Chondrocyte (in vitro differentiated cells): ENCODE measurements around the gene SPATA25. TPM values are rescaled to one million over a fixed set of nuclear protein-coding genes. Genes with fewer than 3 reads are reported as not detected.

Experiments
- DNase-seq: peaks from one replicate; pipeline ENCODE4 v3.0.0; 2021; ENCODE audit warnings: mixed read lengths, low spot score
- H3K27ac Mint-ChIP-seq: one replicate; pipeline ENCODE4 v1.8.0; 2021; ENCODE audit warnings: mild to moderate bottlenecking, moderate library complexity, mixed read lengths; ENCODE audit not compliant: unreplicated experiment
- H3K27me3 Mint-ChIP-seq: 2 replicates; pipeline ENCODE4 v1.8.0; 2021; ENCODE audit warnings: low read depth, mixed read lengths
- H3K36me3 Mint-ChIP-seq: 2 replicates; pipeline ENCODE4 v1.8.0; 2021; ENCODE audit warnings: low read depth, mixed read lengths
- H3K4me1 Mint-ChIP-seq: 2 replicates; pipeline ENCODE4 v1.8.0; 2021; ENCODE audit warnings: low read depth, mild to moderate bottlenecking, mixed read lengths
- H3K4me3 Mint-ChIP-seq: one replicate; pipeline ENCODE4 v1.8.0; 2021; ENCODE audit warnings: mild to moderate bottlenecking, moderate library complexity, mixed read lengths; ENCODE audit not compliant: unreplicated experiment
- H3K9me3 Mint-ChIP-seq: 2 replicates; pipeline ENCODE4 v1.8.0; 2021; ENCODE audit warnings: low read depth, mixed read lengths
- total RNA-seq: library from RNA; stranded (reverse); gene quantifications from 3 replicates; pipeline ENCODE4 v1.2.1, GENCODE V29; 2021
- TF ChIP-seq, protein P1 (sequence below): fragments of 200-600 bp; sonication (generic); IDR thresholded peaks from 2 replicates; pipeline ENCODE4 v1.5.0; 2021; ENCODE audit warnings: antibody characterized with exemption, mild to moderate bottlenecking, moderate library complexity

SPATA25 gene
- total RNA-seq, 1 donor from 2014 or later: 1.2 TPM

DNA sequence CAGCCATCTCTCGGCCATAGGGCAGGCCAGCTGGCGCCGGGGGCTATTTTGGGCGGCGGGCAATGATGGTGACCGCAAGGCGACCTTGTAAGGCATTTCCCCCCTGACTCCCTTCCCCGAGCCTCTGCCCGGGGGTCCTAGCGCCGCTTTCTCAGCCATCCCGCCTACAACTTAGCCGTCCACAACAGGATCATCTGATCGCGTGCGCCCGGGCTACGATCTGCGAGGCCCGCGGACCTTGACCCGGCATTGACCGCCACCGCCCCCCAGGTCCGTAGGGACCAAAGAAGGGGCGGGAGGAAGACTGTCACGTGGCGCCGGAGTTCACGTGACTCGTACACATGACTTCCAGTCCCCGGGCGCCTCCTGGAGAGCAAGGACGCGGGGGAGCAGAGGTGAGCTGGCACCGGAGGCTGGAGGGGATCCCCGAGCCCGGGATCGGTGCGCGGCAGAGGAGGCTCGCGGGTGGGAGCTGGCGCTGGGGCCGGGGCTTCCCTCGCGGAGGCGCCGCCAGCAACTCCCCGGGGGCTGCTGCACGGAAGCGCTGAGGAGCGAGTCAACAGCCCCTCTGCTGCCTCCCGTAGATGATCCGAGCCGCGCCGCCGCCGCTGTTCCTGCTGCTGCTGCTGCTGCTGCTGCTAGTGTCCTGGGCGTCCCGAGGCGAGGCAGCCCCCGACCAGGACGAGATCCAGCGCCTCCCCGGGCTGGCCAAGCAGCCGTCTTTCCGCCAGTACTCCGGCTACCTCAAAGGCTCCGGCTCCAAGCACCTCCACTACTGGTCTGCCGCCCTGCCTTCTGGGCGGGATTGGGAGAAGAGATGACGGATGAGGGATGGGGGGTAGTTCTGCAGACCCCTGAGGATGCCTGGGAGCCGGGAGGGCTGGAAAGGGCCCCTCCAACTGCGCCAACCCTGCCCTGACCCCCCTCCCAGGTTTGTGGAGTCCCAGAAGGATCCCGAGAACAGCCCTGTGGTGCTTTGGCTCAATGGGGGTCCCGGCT is 3.9 kb upstream of the SPATA25 start, which contains the start of the genes CTSA and NEURL2:
CTSA (plus strand) TSS at position 351 of the 999 bp plus-strand sequence; CDS start at position 585, 234 bp downstream.
NEURL2 (minus strand) TSS at position 224 of the 999 bp plus-strand sequence; CDS start at position 7, 217 bp downstream.
- peaks cover 20% of the 10 kb centered on the region for H3K4me1 Mint-ChIP-seq
- H3K27ac Mint-ChIP-seq: peak within 1 kb of the TSS; percentile 94
- no peaks in the 10 kb centered on the region for H3K9me3 Mint-ChIP-seq
- peaks cover 3% of the 10 kb centered on the region for H3K36me3 Mint-ChIP-seq
- peak within 1 kb of the TSS; percentile 91 for H3K4me3 Mint-ChIP-seq
- TF ChIP-seq, protein P1, sequence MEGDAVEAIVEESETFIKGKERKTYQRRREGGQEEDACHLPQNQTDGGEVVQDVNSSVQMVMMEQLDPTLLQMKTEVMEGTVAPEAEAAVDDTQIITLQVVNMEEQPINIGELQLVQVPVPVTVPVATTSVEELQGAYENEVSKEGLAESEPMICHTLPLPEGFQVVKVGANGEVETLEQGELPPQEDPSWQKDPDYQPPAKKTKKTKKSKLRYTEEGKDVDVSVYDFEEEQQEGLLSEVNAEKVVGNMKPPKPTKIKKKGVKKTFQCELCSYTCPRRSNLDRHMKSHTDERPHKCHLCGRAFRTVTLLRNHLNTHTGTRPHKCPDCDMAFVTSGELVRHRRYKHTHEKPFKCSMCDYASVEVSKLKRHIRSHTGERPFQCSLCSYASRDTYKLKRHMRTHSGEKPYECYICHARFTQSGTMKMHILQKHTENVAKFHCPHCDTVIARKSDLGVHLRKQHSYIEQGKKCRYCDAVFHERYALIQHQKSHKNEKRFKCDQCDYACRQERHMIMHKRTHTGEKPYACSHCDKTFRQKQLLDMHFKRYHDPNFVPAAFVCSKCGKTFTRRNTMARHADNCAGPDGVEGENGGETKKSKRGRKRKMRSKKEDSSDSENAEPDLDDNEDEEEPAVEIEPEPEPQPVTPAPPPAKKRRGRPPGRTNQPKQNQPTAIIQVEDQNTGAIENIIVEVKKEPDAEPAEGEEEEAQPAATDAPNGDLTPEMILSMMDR: peak; percentile 25
- peak; percentile 96 for DNase-seq
- H3K27me3 Mint-ChIP-seq: no peaks in the 10 kb centered on the region

DNA sequence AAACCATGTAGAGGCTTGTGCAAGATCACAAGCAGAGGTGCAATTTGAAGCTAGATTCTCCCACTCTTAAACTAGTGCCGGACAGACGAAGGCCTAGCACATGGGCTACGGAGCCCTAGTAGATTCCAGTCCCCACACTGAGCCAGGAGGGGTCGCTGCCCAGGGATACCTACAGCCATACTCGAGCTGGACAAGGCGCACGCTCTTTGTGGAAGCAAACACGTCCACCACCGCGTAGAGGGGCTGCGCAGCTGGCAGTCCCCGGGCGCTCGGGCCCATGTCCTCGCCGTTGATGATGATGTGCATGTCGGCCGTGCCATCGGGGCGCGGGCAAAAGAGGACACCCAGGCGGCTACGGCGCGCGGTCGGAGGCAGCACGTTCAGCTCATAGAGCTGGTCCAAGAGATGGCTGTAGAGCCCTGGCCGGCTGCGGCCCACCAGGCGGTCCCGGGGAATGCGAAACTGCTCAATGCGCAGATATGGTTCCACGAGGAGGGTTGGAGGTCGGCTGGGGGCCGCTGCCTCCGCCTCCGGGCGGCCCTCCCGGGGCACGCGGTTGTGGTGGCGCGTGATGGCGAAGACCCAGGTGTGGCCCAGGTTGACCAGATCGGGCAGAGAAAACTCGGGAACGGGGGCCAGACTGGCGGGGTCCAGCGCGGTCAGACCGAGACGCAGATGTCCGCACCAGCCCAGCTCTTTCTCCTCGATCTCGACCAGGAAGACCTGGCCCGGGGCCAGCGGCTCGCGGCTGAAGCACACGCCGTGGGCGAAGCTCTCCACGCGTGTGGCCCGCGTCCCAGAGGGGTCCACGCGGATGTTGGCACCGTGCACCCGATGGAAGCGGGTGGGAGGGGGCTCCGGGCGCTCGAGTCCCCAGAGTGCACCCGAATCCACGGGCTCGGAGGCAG is 2.9 kb upstream of the SPATA25 start:
- H3K36me3 Mint-ChIP-seq: peaks cover 3% of the 10 kb centered on the region
- peaks cover 21% of the 10 kb centered on the region for H3K4me1 Mint-ChIP-seq
- no peaks in the 10 kb centered on the region for H3K9me3 Mint-ChIP-seq
- H3K27ac Mint-ChIP-seq: peak overlapping the region; percentile 94
- peak overlapping the region; percentile 91 for H3K4me3 Mint-ChIP-seq
- TF ChIP-seq, protein P1: peak; percentile 89
- DNase-seq: peak; percentile 94
- H3K27me3 Mint-ChIP-seq: no peaks in the 10 kb centered on the region

DNA sequence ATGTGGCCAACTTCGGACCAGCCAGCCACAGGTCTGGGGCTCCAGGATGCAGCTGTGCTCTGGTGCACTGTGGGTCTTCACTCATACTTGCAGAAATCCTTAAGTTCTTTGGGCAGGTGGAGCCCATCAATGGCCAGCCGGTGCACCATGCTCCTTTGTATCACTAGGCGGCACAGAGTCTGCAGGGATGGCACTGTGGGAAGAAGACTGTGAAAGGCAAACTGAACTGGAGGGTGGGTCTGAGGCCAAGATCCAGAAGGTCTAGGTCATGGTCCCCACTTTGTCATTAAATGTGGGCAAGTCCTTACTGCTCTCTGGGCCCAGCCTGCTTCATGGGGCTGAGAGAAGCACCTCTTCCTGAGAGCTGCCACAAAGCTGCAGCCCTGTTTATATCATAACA is 1.3 kb upstream of the SPATA25 start:
- Mint-ChIP-seq H3K4me3 (no peak overlapping the region), H3K9me3 (no peaks in the 10 kb centered on the region), H3K36me3 (no peaks in the 10 kb centered on the region), H3K4me1 (peaks cover 26% of the 10 kb centered on the region), H3K27ac (no peak overlapping the region), H3K27me3 (no peaks in the 10 kb centered on the region)
- DNase-seq: no peak
- TF ChIP-seq, protein P1: no peak

DNA sequence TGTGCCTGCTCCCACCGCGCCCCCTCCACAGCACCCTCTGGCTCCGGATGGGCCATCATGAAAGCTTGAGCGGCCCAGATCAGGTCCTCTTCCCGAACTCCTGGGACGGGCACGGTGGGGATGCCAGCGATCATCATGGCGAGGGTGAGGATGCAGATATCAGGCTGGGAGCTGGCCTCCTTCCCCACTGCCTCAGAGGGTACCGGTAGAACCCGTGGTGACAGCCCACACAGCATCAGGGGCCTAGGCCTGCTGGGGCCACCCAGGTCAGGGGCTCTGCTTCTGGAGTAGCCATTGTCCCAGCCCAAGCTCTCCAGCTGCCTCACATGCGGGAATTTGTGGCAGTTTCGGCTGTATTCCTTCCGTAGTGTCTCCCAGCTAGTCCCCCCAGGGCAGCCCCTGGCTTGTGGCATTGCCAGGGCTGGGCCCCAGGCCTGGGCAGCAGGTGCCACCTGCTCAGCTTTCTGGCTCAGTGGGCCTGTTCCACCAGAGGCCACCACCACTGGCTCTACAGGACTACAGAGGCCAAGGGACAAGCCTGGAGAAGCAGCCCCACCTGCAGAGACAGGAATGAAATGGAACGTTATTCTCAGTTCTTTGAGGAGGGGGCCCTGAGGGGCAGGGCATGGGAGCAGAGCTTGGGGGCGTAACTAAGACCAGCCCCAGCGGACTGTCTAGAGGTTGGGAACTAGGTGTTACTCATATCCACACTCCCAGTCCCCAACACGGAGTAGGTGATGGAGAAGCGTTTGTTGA is 654 bp downstream of the SPATA25 start:
- no peaks in the 10 kb centered on the region for H3K27me3 Mint-ChIP-seq
- no peak for DNase-seq
- peaks cover 6% of the 10 kb centered on the region for H3K36me3 Mint-ChIP-seq
- TF ChIP-seq, protein P1: no peak
- no peak overlapping the region for H3K27ac Mint-ChIP-seq
- no peaks in the 10 kb centered on the region for H3K9me3 Mint-ChIP-seq
- H3K4me1 Mint-ChIP-seq: peaks cover 24% of the 10 kb centered on the region
- no peak overlapping the region for H3K4me3 Mint-ChIP-seq
